Measurements from ENCODE around the gene MAPK4.
"Not testable (repeated sequence)": the region's sequence is repeated elsewhere in the genome, so short reads cannot be mapped to it uniquely, and the experiment has no call there.

- TF ChIP-seq FOXK2 (IDR thresholded peaks at IDR 0.05); ELF4 (IDR thresholded peaks at IDR 0.05); BHLHE40 (IDR thresholded peaks at IDR 0.05; ENCODE audit: borderline replicate concordance); PKNOX1 (IDR thresholded peaks at IDR 0.05); NFRKB (IDR thresholded peaks at IDR 0.05); FOXA1 (IDR thresholded peaks at IDR 0.05); HDGF (IDR thresholded peaks at IDR 0.05; ENCODE audit: borderline replicate concordance); CTBP1 (IDR thresholded peaks at IDR 0.05; ENCODE audit: borderline replicate concordance); SP1 (IDR thresholded peaks at IDR 0.05); LEF1 (IDR thresholded peaks at IDR 0.05; ENCODE audit: borderline replicate concordance); TARDBP (IDR thresholded peaks at IDR 0.05); ARNT (IDR thresholded peaks at IDR 0.05); L3MBTL2 (conservative IDR thresholded peaks at IDR 0.05): not testable (repeated sequence)
Observed at GRCh38 chr18:50544476-50544875, 15.4 kb upstream of the MAPK4 start.

All from HEK293T (cell line).